H1 (cell line): ENCODE measurements around the gene VGLL1. TPM values are rescaled to one million over a fixed set of nuclear protein-coding genes. Genes with fewer than 3 reads are reported as not detected.

Source experiments
- CTCF ChIA-PET: fragments of 300-600 bp; sonication (Branson Sonifier 250); formaldehyde crosslinking; loops from one replicate; lab custom pipeline; 2021; ENCODE audit not compliant: partially characterized antibody; lab: Charles Lee
- POLR2A ChIA-PET: fragments of 300-600 bp; sonication (Branson Sonifier 250); formaldehyde crosslinking; loops from one replicate; lab custom pipeline; 2021; ENCODE audit warnings: inconsistent platforms; ENCODE audit not compliant: partially characterized antibody; lab: Charles Lee
- DNase-seq, 2 experiments: peaks; one replicate each; pipeline versions ENCODE4 v3.0.0 to v3.0.0-alpha.2; 2010 to 2022; ENCODE audit warnings: low spot score in 2 of 2, low read depth in 1 of 2, mixed read lengths in 1 of 2
- FAIRE-seq: peaks from 2 replicates; lab custom pipeline; 2011; peaks lifted over from hg19 to GRCh38; lab: Jason Lieb, UNC
- H2AFZ ChIP-seq: 2 replicates; pipeline ENCODE4 v1.8.1; 2012; ENCODE audit warnings: low read length, inconsistent platforms
- H2AK5ac ChIP-seq: 2 replicates; pipeline ENCODE4 v1.6.1; 2013; ENCODE audit warnings: low read depth, low read length
- H2BK120ac ChIP-seq: replicated peaks from 2 replicates; pipeline ENCODE3; 2013; ENCODE audit warnings: low read depth, low read length, inconsistent platforms
- H2BK12ac ChIP-seq: 2 replicates; pipeline ENCODE4 v1.6.1; 2013; ENCODE audit warnings: low read depth, low read length
- H2BK15ac ChIP-seq: 2 replicates; pipeline ENCODE4 v1.6.1; 2013; ENCODE audit warnings: low read length
- H2BK20ac ChIP-seq: 2 replicates; pipeline ENCODE4 v1.6.1; 2013; ENCODE audit warnings: low read length
- H2BK5ac ChIP-seq: 2 replicates; pipeline ENCODE4 v1.6.1; 2013; ENCODE audit warnings: low read depth, low read length
- H3K14ac ChIP-seq: 2 replicates; pipeline ENCODE4 v1.6.1; 2013; ENCODE audit warnings: inconsistent platforms; ENCODE audit not compliant: insufficient read length
- H3K18ac ChIP-seq: 2 replicates; pipeline ENCODE4 v1.6.1; 2013; ENCODE audit warnings: low read length; ENCODE audit errors: extremely low read depth
- H3K23ac ChIP-seq: 2 replicates; pipeline ENCODE4 v1.6.1; 2013; ENCODE audit warnings: inconsistent platforms; ENCODE audit not compliant: insufficient read length
- H3K23me2 ChIP-seq: 2 replicates; pipeline ENCODE4 v1.6.1; 2013; ENCODE audit warnings: low read depth, low read length
- H3K27ac ChIP-seq: 2 replicates; pipeline ENCODE4 v1.6.1; 2011; ENCODE audit warnings: low read depth, low read length, inconsistent platforms
- H3K27me3 ChIP-seq, 4 experiments: replicated peaks in 1 of 4; 1 replicate in 1 of 4; 2 replicates in 3 of 4; pipeline versions ENCODE4 v1.6.1 to v1.8.1; 2011 to 2013; ENCODE audit warnings: low read length in 3 of 4, mild to moderate bottlenecking in 3 of 4, inconsistent platforms in 2 of 4, mixed read lengths in 2 of 4, moderate library complexity in 1 of 4; ENCODE audit not compliant: control insufficient read depth in 3 of 4, insufficient read depth in 3 of 4; ENCODE audit errors: extremely low read depth in 1 of 4
- H3K36me3 ChIP-seq, 4 experiments: 2 replicates each; pipeline versions ENCODE4 v1.6.1 to v1.8.1; 2011 to 2013; ENCODE audit warnings: mild to moderate bottlenecking in 4 of 4, low read length in 3 of 4, moderate library complexity in 2 of 4, control low read depth in 1 of 4, inconsistent platforms in 1 of 4; ENCODE audit not compliant: insufficient read depth in 4 of 4, control insufficient read depth in 2 of 4
- H3K4ac ChIP-seq: replicated peaks from 2 replicates; pipeline ENCODE3; 2013; ENCODE audit warnings: low read length, low read depth, mixed read lengths, inconsistent platforms; ENCODE audit not compliant: insufficient read length
- H3K4me1 ChIP-seq, 4 experiments: replicated peaks in 1 of 4; 1 replicate in 1 of 4; 2 replicates in 3 of 4; pipeline versions ENCODE4 v1.6.1 to v1.8.1; 2011 to 2013; ENCODE audit warnings: low read length in 3 of 4, inconsistent platforms in 2 of 4, mixed read lengths in 1 of 4; ENCODE audit not compliant: insufficient read depth in 4 of 4, control insufficient read depth in 3 of 4
- H3K4me2 ChIP-seq, 2 experiments: 2 replicates each; pipeline versions ENCODE4 v1.6.1 to v1.8.1; 2011 to 2013; ENCODE audit warnings: low read depth in 2 of 2, low read length in 2 of 2, control low read depth in 1 of 2, inconsistent platforms in 1 of 2, mild to moderate bottlenecking in 1 of 2; ENCODE audit not compliant: insufficient read depth in 1 of 2
- H3K4me3 ChIP-seq, 4 experiments: fragments of 200-600, 300-600 bp in 1 of 4; sonication (generic), shearing (Covaris generic), sonication (Bioruptor Twin) in 1 of 4; 2 replicates each; pipeline versions ENCODE4 v1.5.1 to v1.8.1; 2011 to 2016; ENCODE audit warnings: low read length in 4 of 4, low read depth in 3 of 4, control low read depth in 2 of 4, inconsistent platforms in 2 of 4, mild to moderate bottlenecking in 2 of 4, mixed read lengths in 1 of 4, moderate library complexity in 1 of 4; ENCODE audit not compliant: insufficient read depth in 2 of 4; ENCODE audit errors: extremely low read depth in 1 of 4
- H3K56ac ChIP-seq: replicated peaks from 2 replicates; pipeline ENCODE3; 2013; ENCODE audit warnings: low read depth, mild to moderate bottlenecking, mixed read lengths, low read length, inconsistent platforms; ENCODE audit not compliant: insufficient read length
- H3K79me1 ChIP-seq: 2 replicates; pipeline ENCODE4 v1.6.1; 2013; ENCODE audit warnings: low read depth, low read length, control low read depth
- H3K79me2 ChIP-seq, 2 experiments: 2 replicates each; pipeline versions ENCODE4 v1.6.1 to v1.8.1; 2012 to 2013; ENCODE audit warnings: low read length in 2 of 2, mild to moderate bottlenecking in 2 of 2, inconsistent platforms in 1 of 2; ENCODE audit not compliant: insufficient read depth in 2 of 2, control insufficient read depth in 1 of 2
- H3K9ac ChIP-seq, 4 experiments: replicated peaks in 1 of 4; 1 replicate in 1 of 4; 2 replicates in 3 of 4; pipeline versions ENCODE4 v1.6.1 to v1.8.1; 2011 to 2013; ENCODE audit warnings: low read depth in 3 of 4, low read length in 3 of 4, control low read depth in 2 of 4, mild to moderate bottlenecking in 2 of 4, moderate library complexity in 2 of 4, inconsistent platforms in 1 of 4; ENCODE audit errors: extremely low read depth in 1 of 4
- H3K9me3 ChIP-seq, 2 experiments: 2 replicates each; pipeline versions ENCODE4 v1.6.1 to v1.8.1; 2012 to 2013; ENCODE audit warnings: mild to moderate bottlenecking in 2 of 2, moderate library complexity in 2 of 2, control low read depth in 1 of 2, inconsistent platforms in 1 of 2, low read depth in 1 of 2, low read length in 1 of 2, mixed read lengths in 1 of 2; ENCODE audit not compliant: insufficient read depth in 2 of 2
- H4K20me1 ChIP-seq, 2 experiments: replicated peaks in 1 of 2; 2 replicates each; pipeline versions ENCODE3 to v1.8.1; 2011 to 2013; ENCODE audit warnings: inconsistent platforms in 2 of 2, low read length in 2 of 2, mild to moderate bottlenecking in 1 of 2; ENCODE audit not compliant: insufficient read depth in 2 of 2, control insufficient read depth in 1 of 2
- H4K5ac ChIP-seq: 2 replicates; pipeline ENCODE4 v1.6.1; 2013; ENCODE audit warnings: low read length, low read depth, mixed read lengths, inconsistent platforms; ENCODE audit not compliant: insufficient read length
- H4K8ac ChIP-seq: 2 replicates; pipeline ENCODE4 v1.8.0; 2013; ENCODE audit warnings: mild to moderate bottlenecking, moderate library complexity, low read length, inconsistent platforms; ENCODE audit not compliant: insufficient read depth; ENCODE audit errors: extremely low read depth
- H4K91ac ChIP-seq: replicated peaks from 2 replicates; pipeline ENCODE3; 2013; ENCODE audit warnings: low read length, mixed read lengths, inconsistent platforms; ENCODE audit not compliant: insufficient read length
- TAF1 ChIP-seq: IDR thresholded peaks from 2 replicates; pipeline ENCODE4 v1.6.1; 2011; ENCODE audit warnings: mild to moderate bottlenecking, low read depth, low read length
- WGBS, 2 experiments: shearing (Covaris generic) in 1 of 2; methylation state at CpG; one replicate each; pipeline versions ENCODE4 v1.1.6 to v1.1.7; 2013 to 2015; ENCODE audit warnings: low lambda C conversion rate in 2 of 2, mixed read lengths in 2 of 2, inconsistent platforms in 1 of 2, low coverage in 1 of 2, missing lambda C conversion rate in 1 of 2; ENCODE audit not compliant: insufficient replicate concordance in 2 of 2, insufficient coverage in 1 of 2, insufficient read length in 1 of 2; ENCODE audit errors: extremely low coverage in 1 of 2, missing lambda C conversion rate in 1 of 2; 5-methylcytosine and 5-hydroxymethylcytosine counted together
- long read RNA-seq, 2 experiments: library from RNA in 1 of 2; library from capped mRNA in 1 of 2; stranded (forward); transcript quantifications; one replicate each; pipeline ENCODE4 v2.0.0, GENCODE V29; 2021; ENCODE audit warnings: inconsistent platforms in 1 of 2
- polyA minus RNA-seq, 3 experiments: library from RNA; depleted of rRNA, polyadenylated mRNA; stranded (reverse); fragments of >200 nt; gene quantifications; 1 replicate in 2 of 3; 2 replicates in 1 of 3; pipeline ENCODE4 v1.2.3, GENCODE V29; 2011
- polyA plus RNA-seq, 7 experiments: library from polyadenylated mRNA; depleted of rRNA in 3 of 7; stranded (reverse) in 5 of 7; unstranded in 2 of 7; fragments of >200 nt in 5 of 7; fragments of 200-250 nt in 2 of 7; gene quantifications; 1 replicate in 5 of 7; 2 replicates in 1 of 7; 4 replicates in 1 of 7; pipeline versions ENCODE4 v1.2.1 to v1.2.3, GENCODE V29; 2011 to 2013; ENCODE audit warnings: missing spikeins in 2 of 7, mixed read lengths in 2 of 7
- total RNA-seq: library from RNA; stranded (reverse); fragmentation: NEBNext Ultra II Directional; extraction: Animal tissue kit (Norgen Biotek cat#: 25700); gene quantifications from 2 replicates; pipeline ENCODE4 v1.2.1, GENCODE V29; 2021

Gene VGLL1, protein sequence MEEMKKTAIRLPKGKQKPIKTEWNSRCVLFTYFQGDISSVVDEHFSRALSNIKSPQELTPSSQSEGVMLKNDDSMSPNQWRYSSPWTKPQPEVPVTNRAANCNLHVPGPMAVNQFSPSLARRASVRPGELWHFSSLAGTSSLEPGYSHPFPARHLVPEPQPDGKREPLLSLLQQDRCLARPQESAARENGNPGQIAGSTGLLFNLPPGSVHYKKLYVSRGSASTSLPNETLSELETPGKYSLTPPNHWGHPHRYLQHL
- not detected in 2 replicates for total RNA-seq
- not detected in 2 replicates for polyA plus RNA-seq (2011; rRNA removed)
- polyA plus RNA-seq (2011; cell fraction: cytosol; rRNA removed) = not detected
- polyA plus RNA-seq (2011; cell fraction: nucleus; rRNA removed) = not detected
- polyA plus RNA-seq (2012, experiment 1 of 2) = not detected in 4 replicates
- not detected for polyA plus RNA-seq (2012, experiment 2 of 2)
- polyA plus RNA-seq (2013, experiment 1 of 2) = not detected
- not detected for polyA plus RNA-seq (2013, experiment 2 of 2)
- polyA minus RNA-seq (2011; rRNA and poly(A)+ RNA removed) = not detected in 2 replicates
- not detected for polyA minus RNA-seq (2011; cell fraction: cytosol; rRNA and poly(A)+ RNA removed)
- not detected for polyA minus RNA-seq (2011; cell fraction: nucleus; rRNA and poly(A)+ RNA removed)
- long read RNA-seq, experiment 1 = 0 reads
- long read RNA-seq, experiment 2 = 0 reads

DNA sequence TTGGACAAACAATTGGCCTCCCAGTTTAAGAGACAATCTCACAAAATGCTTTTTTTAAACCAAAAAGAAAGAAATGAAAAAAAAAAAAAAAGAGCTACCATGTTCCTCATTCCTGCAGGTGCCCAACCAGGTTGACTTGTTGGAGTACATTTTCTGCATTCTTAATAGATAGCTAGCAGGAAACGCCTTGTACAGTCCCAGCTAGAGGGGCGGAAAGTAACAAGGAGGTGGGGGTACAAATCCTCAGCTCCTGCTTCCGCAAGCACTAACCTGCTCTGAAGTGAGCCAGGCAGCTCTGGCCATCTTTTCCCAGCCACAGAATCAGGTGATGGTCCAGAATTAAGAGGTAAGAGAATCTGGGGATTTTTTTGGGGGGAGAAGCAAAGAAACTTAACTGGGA is at the start of gene VGLL1:
VGLL1 (plus strand) TSS at position 265 of the 400 bp plus-strand sequence. CDS start 3,806 bp downstream, outside the sequence.
- H3K18ac ChIP-seq = no peak within 1 kb of the TSS
- no peak within 1 kb of the TSS for H3K27ac ChIP-seq
- no peak within 1 kb of the TSS for H3K14ac ChIP-seq
- no peak for FAIRE-seq
- H3K9me3 ChIP-seq = no peaks in the 10 kb centered on the region
- POLR2A ChIA-PET = no interaction called here
- no peak within 1 kb of the TSS for H3K4me2 ChIP-seq
- CTCF ChIA-PET = no interaction called here
- no peaks in the 10 kb centered on the region for H3K27me3 ChIP-seq
- no peak within 1 kb of the TSS for H3K4ac ChIP-seq
- H3K23me2 ChIP-seq = no peaks in the 10 kb centered on the region
- H3K9ac ChIP-seq = no peak within 1 kb of the TSS
- H3K79me2 ChIP-seq = no peaks in the 10 kb centered on the region
- H2BK120ac ChIP-seq = no peak within 1 kb of the TSS
- no peak within 1 kb of the TSS for H4K5ac ChIP-seq
- H3K36me3 ChIP-seq = no peaks in the 10 kb centered on the region
- no peak within 1 kb of the TSS for H4K8ac ChIP-seq
- H3K4me3 ChIP-seq = no peak within 1 kb of the TSS
- H2BK12ac ChIP-seq = no peak within 1 kb of the TSS
- no peaks in the 10 kb centered on the region for H3K79me1 ChIP-seq
- no peak within 1 kb of the TSS for H2AK5ac ChIP-seq
- no peak within 1 kb of the TSS for H2BK15ac ChIP-seq
- no peak within 1 kb of the TSS for H2BK5ac ChIP-seq
- no peak within 1 kb of the TSS for H3K56ac ChIP-seq
- 93% methylated on average over 3 of the region's 3 CpGs; no CpG with 5 or more reads in 1 of the 2 experiments for WGBS, 2 experiments
- H4K91ac ChIP-seq = no peak within 1 kb of the TSS
- H4K20me1 ChIP-seq = no peaks in the 10 kb centered on the region
- H2AFZ ChIP-seq = no peak within 1 kb of the TSS
- no peak within 1 kb of the TSS for H2BK20ac ChIP-seq
- no peaks in the 10 kb centered on the region for H3K4me1 ChIP-seq
- DNase-seq = no peak
- H3K23ac ChIP-seq = no peak within 1 kb of the TSS
- no peak for TF ChIP-seq TAF1
